GM21786 (cell line): Measurements from ENCODE around the gene GABBR1.

ENCODE experiments used
- ATAC-seq: cut with Tn5 transposase; IDR thresholded peaks from one replicate; pipeline ENCODE4 v1.9.1; 2021; ENCODE audit not compliant: unreplicated experiment

GABBR1 gene

GRCh38 chr6:29625337-29625930, 7.5 kb downstream of the GABBR1 start:
- ATAC-seq = no peak

- ATAC-seq = no peak
Measured at GRCh38 chr6:29624520-29624961, 8.4 kb downstream of the GABBR1 start.

GRCh38 chr6:29620630-29621029, 12.4 kb downstream of the GABBR1 start:
- no peak for ATAC-seq

- no peak for ATAC-seq
Measured at GRCh38 chr6:29619578-29620160, 13.3 kb downstream of the GABBR1 start.

- no peak for ATAC-seq
Measured at GRCh38 chr6:29617782-29618554, 15.0 kb downstream of the GABBR1 start.

- ATAC-seq = no peak
Measured at GRCh38 chr6:29611426-29611825, 21.6 kb downstream of the GABBR1 start.

- no peak for ATAC-seq
Measured at GRCh38 chr6:29610540-29610939, 22.4 kb downstream of the GABBR1 start.

- no peak for ATAC-seq
Measured at GRCh38 chr6:29608131-29608530, 24.9 kb downstream of the GABBR1 start.

GRCh38 chr6:29603930-29604329, 29.1 kb downstream of the GABBR1 start:
- ATAC-seq = no peak

- no peak for ATAC-seq
Measured at GRCh38 chr6:29603456-29603855, 29.5 kb downstream of the GABBR1 start.

- ATAC-seq = no peak
Measured at GRCh38 chr6:29602564-29603361, 30.2 kb downstream of the GABBR1 start.

- ATAC-seq = no peak
Measured at GRCh38 chr6:29598172-29598747, 34.7 kb downstream of the GABBR1 start.

GRCh38 chr6:29597184-29597583, 35.8 kb downstream of the GABBR1 start:
- ATAC-seq = no peak

GRCh38 chr6:29596381-29596900, 36.5 kb downstream of the GABBR1 start:
- no peak for ATAC-seq

- no peak for ATAC-seq
Measured at GRCh38 chr6:29593199-29593855, 39.7 kb downstream of the GABBR1 start.

GRCh38 chr6:29591677-29592076, 41.3 kb downstream of the GABBR1 start:
- ATAC-seq = no peak

- no peak for ATAC-seq
Measured at GRCh38 chr6:29590218-29590808, 42.7 kb downstream of the GABBR1 start.

GRCh38 chr6:29589423-29590048, 43.4 kb downstream of the GABBR1 start:
- ATAC-seq = no peak

GRCh38 chr6:29584821-29585220, 48.2 kb downstream of the GABBR1 start, which contains the start of gene OR2H2:
Gene OR2H2, plus strand, starts transcription at chr6:29585121. Its CDS starts 2,824 bp downstream, at chr6:29587945.
- no peak for ATAC-seq
